Measurements from ENCODE around the gene TCERG1L. TPM values are rescaled to one million over a fixed set of nuclear protein-coding genes. Genes with fewer than 3 reads are reported as not detected.

TCERG1L gene
- total RNA-seq, 1 experiment from 2014 or later, result not detected

DNA sequence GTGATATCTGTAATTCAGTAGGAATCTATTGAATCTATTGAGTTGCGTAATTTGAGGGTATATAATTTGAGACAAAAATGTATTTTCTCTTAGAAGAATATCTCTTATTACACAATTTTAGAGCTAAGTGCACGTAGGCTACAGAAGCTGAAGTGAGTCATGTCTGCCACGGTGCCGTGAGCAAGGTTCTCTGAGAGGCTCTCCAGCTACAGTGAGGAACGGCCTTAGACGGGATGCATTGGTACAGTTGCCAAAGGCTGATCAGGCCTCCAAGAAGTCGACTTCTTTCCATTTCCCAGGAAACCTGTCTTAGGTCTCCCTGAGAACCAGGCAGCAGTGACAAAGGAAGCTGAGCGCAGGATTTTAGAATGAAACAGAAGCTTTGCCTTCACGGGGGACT, 28.6 kb downstream of the TCERG1L start:
- no peaks in the 10 kb centered on the region for H3K36me3 ChIP-seq (ENCODE audit: control insufficient read depth, insufficient read depth, low read length)
- DNase-seq (ENCODE audit: low read depth, low spot score) (no peak), ATAC-seq (no peak)
- no peaks in the 10 kb centered on the region for H3K9me3 ChIP-seq (ENCODE audit: control insufficient read depth, insufficient read depth, low read depth, low read length)
- ChIA-PET POLR2A (no interaction called here), CTCF (no interaction called here)
- peaks cover 11% of the 10 kb centered on the region; the same call in 1 of the 2 replicates for H3K27me3 ChIP-seq (ENCODE audit: control insufficient read depth, insufficient read depth, low read length)
- no peaks in the 10 kb centered on the region for H3K4me1 ChIP-seq (ENCODE audit: control insufficient read depth, insufficient read depth, low read length)
- H3K4me3 ChIP-seq (ENCODE audit: low read depth in 2 of 2, low read length in 2 of 2), result no peak overlapping the region
- no TSS peak for BruUV-seq (replicated peaks)
- in situ Hi-C loops (cut with HindIII; ENCODE audit: low pct_unique_long_range_greater_than_20kb, low sequenced_read_pairs), result no loop called here
- intact Hi-C loops (cut with micrococcal nuclease; ENCODE audit: unreplicated experiment), result no loop called here
- no peak overlapping the region for H3K27ac ChIP-seq (ENCODE audit: low read length)
- no peak for TF ChIP-seq SIN3A (IDR thresholded peaks at IDR 0.05; ENCODE audit: borderline replicate concordance, insufficient read depth, low read depth, low read length)
- TF ChIP-seq CTCF (IDR thresholded peaks at IDR 0.05), result no peak
- TF ChIP-seq POLR2AphosphoS5 (IDR thresholded peaks at IDR 0.05; ENCODE audit: low read depth, low read length), result no peak
- TF ChIP-seq, protein P1, sequence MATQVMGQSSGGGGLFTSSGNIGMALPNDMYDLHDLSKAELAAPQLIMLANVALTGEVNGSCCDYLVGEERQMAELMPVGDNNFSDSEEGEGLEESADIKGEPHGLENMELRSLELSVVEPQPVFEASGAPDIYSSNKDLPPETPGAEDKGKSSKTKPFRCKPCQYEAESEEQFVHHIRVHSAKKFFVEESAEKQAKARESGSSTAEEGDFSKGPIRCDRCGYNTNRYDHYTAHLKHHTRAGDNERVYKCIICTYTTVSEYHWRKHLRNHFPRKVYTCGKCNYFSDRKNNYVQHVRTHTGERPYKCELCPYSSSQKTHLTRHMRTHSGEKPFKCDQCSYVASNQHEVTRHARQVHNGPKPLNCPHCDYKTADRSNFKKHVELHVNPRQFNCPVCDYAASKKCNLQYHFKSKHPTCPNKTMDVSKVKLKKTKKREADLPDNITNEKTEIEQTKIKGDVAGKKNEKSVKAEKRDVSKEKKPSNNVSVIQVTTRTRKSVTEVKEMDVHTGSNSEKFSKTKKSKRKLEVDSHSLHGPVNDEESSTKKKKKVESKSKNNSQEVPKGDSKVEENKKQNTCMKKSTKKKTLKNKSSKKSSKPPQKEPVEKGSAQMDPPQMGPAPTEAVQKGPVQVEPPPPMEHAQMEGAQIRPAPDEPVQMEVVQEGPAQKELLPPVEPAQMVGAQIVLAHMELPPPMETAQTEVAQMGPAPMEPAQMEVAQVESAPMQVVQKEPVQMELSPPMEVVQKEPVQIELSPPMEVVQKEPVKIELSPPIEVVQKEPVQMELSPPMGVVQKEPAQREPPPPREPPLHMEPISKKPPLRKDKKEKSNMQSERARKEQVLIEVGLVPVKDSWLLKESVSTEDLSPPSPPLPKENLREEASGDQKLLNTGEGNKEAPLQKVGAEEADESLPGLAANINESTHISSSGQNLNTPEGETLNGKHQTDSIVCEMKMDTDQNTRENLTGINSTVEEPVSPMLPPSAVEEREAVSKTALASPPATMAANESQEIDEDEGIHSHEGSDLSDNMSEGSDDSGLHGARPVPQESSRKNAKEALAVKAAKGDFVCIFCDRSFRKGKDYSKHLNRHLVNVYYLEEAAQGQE (IDR thresholded peaks at IDR 0.05; ENCODE audit: insufficient read depth in 1 of 2, low read depth in 2 of 2, low read length in 1 of 2), result no peak
- no peak for TF ChIP-seq TCF7L2 (IDR thresholded peaks at IDR 0.05; ENCODE audit: low read depth, low read length)

DNA sequence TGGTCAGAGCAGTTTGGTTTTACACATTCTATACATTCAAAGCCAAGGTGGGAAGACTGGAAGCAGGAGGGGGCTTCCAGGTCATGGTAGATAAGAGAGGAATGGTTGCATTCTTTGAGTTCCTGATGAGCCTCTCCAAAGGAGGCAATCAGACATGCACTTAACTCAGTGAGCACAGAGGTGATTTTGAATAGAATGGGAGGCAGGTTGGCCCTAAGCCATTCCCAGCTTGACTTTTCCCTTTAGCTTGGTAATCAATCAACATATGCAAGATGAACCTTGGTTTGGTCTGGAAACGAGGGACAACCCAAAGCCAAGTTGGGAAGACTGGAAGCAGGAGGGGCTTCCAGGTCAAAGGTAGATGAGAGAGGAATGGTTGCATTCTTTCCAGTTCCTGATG, 31.4 kb downstream of the TCERG1L start:
- intact Hi-C loops (cut with micrococcal nuclease; ENCODE audit: unreplicated experiment) (no loop called here), in situ Hi-C loops (cut with HindIII; ENCODE audit: low pct_unique_long_range_greater_than_20kb, low sequenced_read_pairs) (no loop called here)
- H3K4me1 ChIP-seq (ENCODE audit: control insufficient read depth, insufficient read depth, low read length), result no peaks in the 10 kb centered on the region
- no peak for DNase-seq (ENCODE audit: low read depth, low spot score)
- ChIA-PET POLR2A (no interaction called here), CTCF (no interaction called here)
- H3K27ac ChIP-seq (ENCODE audit: low read length), result no peak overlapping the region
- H3K4me3 ChIP-seq (ENCODE audit: low read depth in 2 of 2, low read length in 2 of 2), result no peak overlapping the region
- no TSS peak for BruUV-seq (replicated peaks)
- H3K27me3 ChIP-seq (ENCODE audit: control insufficient read depth, insufficient read depth, low read length), result peaks cover 2% of the 10 kb centered on the region; the same call in 1 of the 2 replicates
- no peaks in the 10 kb centered on the region for H3K36me3 ChIP-seq (ENCODE audit: control insufficient read depth, insufficient read depth, low read length)
- TF ChIP-seq TCF7L2 (IDR thresholded peaks at IDR 0.05; ENCODE audit: low read depth, low read length) (no peak), POLR2AphosphoS5 (IDR thresholded peaks at IDR 0.05; ENCODE audit: low read depth, low read length) (no peak), SIN3A (IDR thresholded peaks at IDR 0.05; ENCODE audit: borderline replicate concordance, insufficient read depth, low read depth, low read length) (no peak), CTCF (IDR thresholded peaks at IDR 0.05) (no peak)
- TF ChIP-seq, protein P1 (IDR thresholded peaks at IDR 0.05; ENCODE audit: insufficient read depth in 1 of 2, low read depth in 2 of 2, low read length in 1 of 2), result no peak
- no peak for ATAC-seq
- no peaks in the 10 kb centered on the region for H3K9me3 ChIP-seq (ENCODE audit: control insufficient read depth, insufficient read depth, low read depth, low read length)

Data from Panc1 (cell line).